ENCODE measurements around the gene TTC7B.

TTC7B gene

GRCh38 chr14:90587252-90587910, 228.8 kb downstream of the TTC7B start:
- H3K23ac ChIP-seq (ENCODE audit: low read length): no peak overlapping the region
- H3K36me3 ChIP-seq (ENCODE audit: control insufficient read depth in 1 of 2, insufficient read depth in 2 of 2, low read length in 2 of 2): peaks cover 11 to 12% of the 10 kb centered on the region in 2 experiments
- no peak overlapping the region for H4K12ac ChIP-seq (ENCODE audit: low read depth, low read length)
- H2BK5ac ChIP-seq (ENCODE audit: low read depth, low read length, poor library complexity): no peak overlapping the region
- no peak overlapping the region for H3K18ac ChIP-seq (ENCODE audit: low read length)
- no peak overlapping the region for H2AK5ac ChIP-seq (ENCODE audit: low read length)
- no peaks in the 10 kb centered on the region for H3K79me1 ChIP-seq (ENCODE audit: low read length)
- WGBS (ENCODE audit: extremely low coverage, insufficient coverage, insufficient read length): no CpG with 5 or more reads among the region's 6 CpGs
- no peak overlapping the region for H4K8ac ChIP-seq (ENCODE audit: low read depth, low read length)
- H3K14ac ChIP-seq (ENCODE audit: low read length): no peak overlapping the region
- H4K91ac ChIP-seq (ENCODE audit: low read depth, low read length): no peak overlapping the region
- no peaks in the 10 kb centered on the region for H3K27me3 ChIP-seq (ENCODE audit: insufficient read depth, low read length)
- no peak overlapping the region for H3K4me3 ChIP-seq (ENCODE audit: low read depth, low read length)
- no peak overlapping the region for H2BK120ac ChIP-seq (ENCODE audit: insufficient read depth, low read length, poor library complexity)
- peaks cover 3% of the 10 kb centered on the region for H3K9me3 ChIP-seq (ENCODE audit: insufficient read depth, low read depth, low read length)
- H3K4me1 ChIP-seq (ENCODE audit: control insufficient read depth in 1 of 2, insufficient read depth in 2 of 2, low read length in 2 of 2): no peaks in the 10 kb centered on the region
- no peak overlapping the region for H3K27ac ChIP-seq (ENCODE audit: low read depth, low read length)
- H2AFZ ChIP-seq (ENCODE audit: insufficient read depth, low read length, poor library complexity): no peak overlapping the region
- H3K4me2 ChIP-seq (ENCODE audit: low read length): no peak overlapping the region
- no peak overlapping the region for H3K9ac ChIP-seq (ENCODE audit: low read length)
- no peak overlapping the region for H3K4ac ChIP-seq (ENCODE audit: low read depth, low read length)
- no peak for DNase-seq
- H2BK12ac ChIP-seq (ENCODE audit: low read length): no peak overlapping the region
- no peaks in the 10 kb centered on the region for H3K79me2 ChIP-seq (ENCODE audit: control insufficient read depth, insufficient read depth, low read length, poor library complexity)

GRCh38 chr14:90585106-90585505, 231.1 kb downstream of the TTC7B start:
- WGBS (ENCODE audit: extremely low coverage, insufficient coverage, insufficient read length): no CpG with 5 or more reads among the region's 8 CpGs

GRCh38 chr14:90583916-90584605, 232.2 kb downstream of the TTC7B start:
- no peaks in the 10 kb centered on the region for H3K27me3 ChIP-seq (ENCODE audit: insufficient read depth, low read length)
- H3K9me3 ChIP-seq (ENCODE audit: insufficient read depth, low read depth, low read length): peaks cover 3% of the 10 kb centered on the region
- H3K27ac ChIP-seq (ENCODE audit: low read depth, low read length): no peak overlapping the region
- no peak overlapping the region for H3K18ac ChIP-seq (ENCODE audit: low read length)
- no peak overlapping the region for H3K23ac ChIP-seq (ENCODE audit: low read length)
- H4K91ac ChIP-seq (ENCODE audit: low read depth, low read length): no peak overlapping the region
- no peak overlapping the region for H2AK5ac ChIP-seq (ENCODE audit: low read length)
- DNase-seq: no peak
- no peak overlapping the region for H3K4me3 ChIP-seq (ENCODE audit: low read depth, low read length)
- H3K4me1 ChIP-seq (ENCODE audit: control insufficient read depth in 1 of 2, insufficient read depth in 2 of 2, low read length in 2 of 2): peaks cover 0 to 2% of the 10 kb centered on the region in 2 experiments
- H2BK5ac ChIP-seq (ENCODE audit: low read depth, low read length, poor library complexity): no peak overlapping the region
- no peak overlapping the region for H2BK120ac ChIP-seq (ENCODE audit: insufficient read depth, low read length, poor library complexity)
- no peak overlapping the region for H2AFZ ChIP-seq (ENCODE audit: insufficient read depth, low read length, poor library complexity)
- H3K4me2 ChIP-seq (ENCODE audit: low read length): no peak overlapping the region
- H3K36me3 ChIP-seq (ENCODE audit: control insufficient read depth in 1 of 2, insufficient read depth in 2 of 2, low read length in 2 of 2): peaks cover 12% of the 10 kb centered on the region in 2 experiments
- H3K14ac ChIP-seq (ENCODE audit: low read length): no peak overlapping the region
- no peak overlapping the region for H4K12ac ChIP-seq (ENCODE audit: low read depth, low read length)
- WGBS (ENCODE audit: extremely low coverage, insufficient coverage, insufficient read length): no CpG with 5 or more reads among the region's 12 CpGs
- no peak overlapping the region for H3K9ac ChIP-seq (ENCODE audit: low read length)
- no peak overlapping the region for H2BK12ac ChIP-seq (ENCODE audit: low read length)
- no peak overlapping the region for H4K8ac ChIP-seq (ENCODE audit: low read depth, low read length)
- no peaks in the 10 kb centered on the region for H3K79me2 ChIP-seq (ENCODE audit: control insufficient read depth, insufficient read depth, low read length, poor library complexity)
- no peaks in the 10 kb centered on the region for H3K79me1 ChIP-seq (ENCODE audit: low read length)
- no peak overlapping the region for H3K4ac ChIP-seq (ENCODE audit: low read depth, low read length)

More at GRCh38 chr14:90585106-90585505, 231.1 kb downstream of the TTC7B start:
- Histone ChIP-seq H3K9ac (ENCODE audit: low read length) (no peak overlapping the region), H3K4me3 (ENCODE audit: low read depth, low read length) (no peak overlapping the region), H2BK5ac (ENCODE audit: low read depth, low read length, poor library complexity) (no peak overlapping the region), H3K18ac (ENCODE audit: low read length) (no peak overlapping the region), H2AK5ac (ENCODE audit: low read length) (no peak overlapping the region), H4K12ac (ENCODE audit: low read depth, low read length) (no peak overlapping the region), H3K79me2 (ENCODE audit: control insufficient read depth, insufficient read depth, low read length, poor library complexity) (no peaks in the 10 kb centered on the region), H2BK120ac (ENCODE audit: insufficient read depth, low read length, poor library complexity) (no peak overlapping the region), H3K36me3 (ENCODE audit: control insufficient read depth in 1 of 2, insufficient read depth in 2 of 2, low read length in 2 of 2) (peaks cover 11% of the 10 kb centered on the region in 2 experiments), H3K27me3 (ENCODE audit: insufficient read depth, low read length) (no peaks in the 10 kb centered on the region), H3K4me1 (ENCODE audit: control insufficient read depth in 1 of 2, insufficient read depth in 2 of 2, low read length in 2 of 2) (peaks cover 0 to 2% of the 10 kb centered on the region in 2 experiments), H3K79me1 (ENCODE audit: low read length) (no peaks in the 10 kb centered on the region), H3K27ac (ENCODE audit: low read depth, low read length) (no peak overlapping the region), H2BK12ac (ENCODE audit: low read length) (no peak overlapping the region), H3K23ac (ENCODE audit: low read length) (no peak overlapping the region), H2AFZ (ENCODE audit: insufficient read depth, low read length, poor library complexity) (no peak overlapping the region), H3K4me2 (ENCODE audit: low read length) (no peak overlapping the region), H3K4ac (ENCODE audit: low read depth, low read length) (no peak overlapping the region), H4K91ac (ENCODE audit: low read depth, low read length) (no peak overlapping the region), H3K9me3 (ENCODE audit: insufficient read depth, low read depth, low read length) (peaks cover 3% of the 10 kb centered on the region), H4K8ac (ENCODE audit: low read depth, low read length) (no peak overlapping the region), H3K14ac (ENCODE audit: low read length) (no peak overlapping the region)
- DNase-seq: no peak

GRCh38 chr14:90583427-90583826, 232.8 kb downstream of the TTC7B start:
- WGBS (ENCODE audit: extremely low coverage, insufficient coverage, insufficient read length): no CpG with 5 or more reads among the region's 4 CpGs
- no peak overlapping the region for H4K12ac ChIP-seq (ENCODE audit: low read depth, low read length)
- no peak for DNase-seq

More at GRCh38 chr14:90583427-90583826, 232.8 kb downstream of the TTC7B start:
- H3K79me2 ChIP-seq (ENCODE audit: control insufficient read depth, insufficient read depth, low read length, poor library complexity): no peaks in the 10 kb centered on the region
- no peak overlapping the region for H3K23ac ChIP-seq (ENCODE audit: low read length)
- no peak overlapping the region for H3K4me3 ChIP-seq (ENCODE audit: low read depth, low read length)
- no peak overlapping the region for H3K4me2 ChIP-seq (ENCODE audit: low read length)
- H4K8ac ChIP-seq (ENCODE audit: low read depth, low read length): no peak overlapping the region
- H3K18ac ChIP-seq (ENCODE audit: low read length): no peak overlapping the region
- H3K9me3 ChIP-seq (ENCODE audit: insufficient read depth, low read depth, low read length): peaks cover 3% of the 10 kb centered on the region
- no peak overlapping the region for H3K14ac ChIP-seq (ENCODE audit: low read length)
- no peaks in the 10 kb centered on the region for H3K27me3 ChIP-seq (ENCODE audit: insufficient read depth, low read length)
- H2AK5ac ChIP-seq (ENCODE audit: low read length): no peak overlapping the region
- H4K91ac ChIP-seq (ENCODE audit: low read depth, low read length): no peak overlapping the region
- no peak overlapping the region for H2BK120ac ChIP-seq (ENCODE audit: insufficient read depth, low read length, poor library complexity)
- H3K27ac ChIP-seq (ENCODE audit: low read depth, low read length): no peak overlapping the region
- H3K4ac ChIP-seq (ENCODE audit: low read depth, low read length): no peak overlapping the region
- H3K79me1 ChIP-seq (ENCODE audit: low read length): no peaks in the 10 kb centered on the region
- no peak overlapping the region for H3K9ac ChIP-seq (ENCODE audit: low read length)
- H2BK12ac ChIP-seq (ENCODE audit: low read length): no peak overlapping the region
- H3K36me3 ChIP-seq (ENCODE audit: control insufficient read depth in 1 of 2, insufficient read depth in 2 of 2, low read length in 2 of 2): peaks cover 12 to 16% of the 10 kb centered on the region in 2 experiments
- H3K4me1 ChIP-seq (ENCODE audit: control insufficient read depth in 1 of 2, insufficient read depth in 2 of 2, low read length in 2 of 2): peaks cover 0 to 2% of the 10 kb centered on the region in 2 experiments
- H2BK5ac ChIP-seq (ENCODE audit: low read depth, low read length, poor library complexity): no peak overlapping the region
- no peak overlapping the region for H2AFZ ChIP-seq (ENCODE audit: insufficient read depth, low read length, poor library complexity)

Measured in trophoblast cell (in vitro differentiated cells and primary cell).